IPS-NIHi7 (cell line): Measurements from ENCODE around the gene GABBR2.
A peak's percentile ranks its signal among the peaks of the same experiment; 100 is the strongest.

Experiments used
- DNase-seq: peaks from one replicate; pipeline ENCODE4 v3.0.0; 2012; ENCODE audit warnings: mixed read lengths; ENCODE audit errors: extremely low spot score

The GABBR2 gene

GRCh38 chr9:98370976-98371315 is 337.8 kb downstream of the GABBR2 start:
- DNase-seq, result no peak

DNA sequence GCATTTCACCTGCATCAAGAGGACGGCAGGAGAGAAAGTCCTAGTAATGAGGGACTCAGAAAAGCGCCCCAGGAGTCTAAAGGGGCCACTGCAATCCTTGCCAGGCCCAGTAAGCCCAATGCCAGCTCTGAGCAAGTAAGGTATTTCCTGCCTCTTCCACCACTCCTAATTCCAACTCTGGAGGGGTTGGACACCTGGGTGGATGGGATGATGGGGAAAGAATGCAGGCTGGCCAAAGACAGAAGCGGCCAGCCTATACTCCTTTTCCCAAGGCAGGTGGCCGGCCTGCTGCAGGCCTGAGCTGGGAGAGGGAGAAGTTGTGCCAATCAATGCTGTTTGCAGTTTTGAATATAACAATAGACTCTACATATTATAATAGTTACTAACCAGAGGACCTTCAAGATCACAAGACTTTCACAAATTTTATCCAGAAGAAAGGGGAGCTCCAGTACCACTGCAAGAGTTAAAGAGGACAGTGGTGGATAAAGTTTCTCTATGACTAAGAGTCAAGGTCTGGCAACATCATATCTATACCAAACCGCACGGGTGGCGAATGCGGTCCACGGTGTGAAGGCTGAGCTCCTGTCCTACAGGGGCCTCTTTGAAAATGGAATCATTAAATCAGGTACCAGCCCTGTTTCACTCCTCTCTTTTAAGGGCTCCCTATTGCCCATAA is 338.3 kb downstream of the GABBR2 start:
- DNase-seq, result no peak

DNA sequence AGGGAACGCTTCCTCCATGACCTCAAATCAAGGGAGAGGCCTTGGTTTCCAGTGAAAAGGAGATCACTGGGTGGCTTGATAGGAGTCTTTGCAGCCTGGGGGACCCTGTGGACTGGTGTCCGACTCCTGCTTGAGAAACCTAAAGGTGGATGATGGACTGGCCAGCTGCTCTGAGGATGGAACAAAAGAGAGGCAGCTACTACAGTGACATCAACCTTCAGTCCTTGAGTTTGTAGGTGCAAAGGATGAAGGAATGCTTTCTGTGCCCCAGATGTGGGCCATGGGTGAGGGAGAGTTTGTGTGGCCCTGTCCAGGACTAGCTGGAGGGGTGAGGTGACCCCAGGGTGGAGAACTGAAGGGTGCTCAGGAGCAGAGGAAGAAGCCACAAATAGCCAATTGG is 338.8 kb downstream of the GABBR2 start:
- no peak for DNase-seq

GRCh38 chr9:98369471-98369870 is 339.3 kb downstream of the GABBR2 start:
- no peak for DNase-seq

DNA sequence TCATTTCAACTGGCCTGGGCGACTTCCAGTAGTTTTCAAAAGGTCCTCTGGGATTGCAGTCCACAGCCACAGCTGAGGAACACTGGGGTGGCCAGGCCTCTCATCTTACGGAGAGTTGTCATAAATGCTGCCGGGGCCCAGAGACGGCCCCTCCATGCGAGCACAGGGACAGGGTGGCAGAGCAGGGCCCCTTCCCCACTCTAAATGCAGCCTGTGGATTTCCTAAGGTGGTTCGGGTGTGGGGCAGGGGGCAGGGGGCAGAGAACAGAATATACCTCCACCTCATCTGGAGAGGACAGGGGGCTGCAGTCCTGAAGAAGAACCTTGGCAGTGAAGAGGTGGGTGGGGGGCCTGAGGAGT is 339.7 kb downstream of the GABBR2 start:
- no peak for DNase-seq

DNA sequence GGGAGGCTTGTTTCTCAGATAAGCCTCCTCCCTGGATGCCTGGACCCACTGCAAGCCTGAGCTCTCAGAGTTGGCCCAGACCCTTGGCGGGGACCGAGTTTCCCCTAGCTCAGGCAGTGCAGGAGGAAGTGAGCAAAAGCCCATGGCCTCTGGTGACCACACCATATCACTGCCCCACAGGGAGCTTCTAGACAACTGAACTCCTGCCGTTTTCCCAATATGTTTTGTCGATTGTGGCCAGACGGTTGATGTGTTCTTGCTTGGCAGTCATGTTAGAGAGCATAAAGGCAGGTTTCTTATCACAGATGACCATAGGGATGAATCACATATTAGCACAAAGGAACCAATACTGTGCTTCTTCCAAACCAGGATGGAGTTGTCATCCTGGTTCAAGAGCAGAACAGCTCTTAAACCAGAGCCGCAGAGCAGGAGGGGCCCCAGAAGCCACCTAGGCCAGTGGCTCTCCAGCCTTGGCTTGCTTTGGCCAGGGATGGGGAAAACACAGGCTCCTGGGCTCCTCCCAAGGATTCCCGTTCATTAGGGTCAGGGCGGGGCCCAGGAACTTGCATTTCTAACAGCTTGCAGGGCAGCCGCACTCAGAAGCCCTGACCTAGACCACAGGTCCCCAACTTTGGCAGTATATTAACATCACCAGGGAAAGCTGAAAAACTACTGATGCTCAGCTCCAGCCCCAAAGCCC is 340.2 kb downstream of the GABBR2 start:
- DNase-seq, result no peak

DNA sequence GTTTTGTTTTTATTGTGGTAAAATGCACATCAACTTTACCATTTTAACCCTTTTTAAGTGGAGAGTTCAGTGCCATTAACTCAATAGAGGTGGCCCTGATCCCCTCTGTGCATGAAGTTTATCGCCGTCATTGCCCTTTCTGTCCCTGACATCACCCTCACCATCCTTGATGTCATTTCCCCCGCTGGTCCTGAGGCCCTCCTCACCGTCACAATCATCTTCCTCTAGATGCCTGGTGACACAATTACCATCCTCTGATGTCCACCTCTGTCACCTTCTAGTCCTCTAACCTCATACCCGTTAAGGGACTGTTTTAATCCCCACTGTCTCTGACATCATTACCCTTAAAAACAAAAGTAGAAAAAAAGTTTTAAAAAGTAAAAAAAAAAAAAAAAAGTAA is 340.8 kb downstream of the GABBR2 start:
- no peak for DNase-seq

DNA sequence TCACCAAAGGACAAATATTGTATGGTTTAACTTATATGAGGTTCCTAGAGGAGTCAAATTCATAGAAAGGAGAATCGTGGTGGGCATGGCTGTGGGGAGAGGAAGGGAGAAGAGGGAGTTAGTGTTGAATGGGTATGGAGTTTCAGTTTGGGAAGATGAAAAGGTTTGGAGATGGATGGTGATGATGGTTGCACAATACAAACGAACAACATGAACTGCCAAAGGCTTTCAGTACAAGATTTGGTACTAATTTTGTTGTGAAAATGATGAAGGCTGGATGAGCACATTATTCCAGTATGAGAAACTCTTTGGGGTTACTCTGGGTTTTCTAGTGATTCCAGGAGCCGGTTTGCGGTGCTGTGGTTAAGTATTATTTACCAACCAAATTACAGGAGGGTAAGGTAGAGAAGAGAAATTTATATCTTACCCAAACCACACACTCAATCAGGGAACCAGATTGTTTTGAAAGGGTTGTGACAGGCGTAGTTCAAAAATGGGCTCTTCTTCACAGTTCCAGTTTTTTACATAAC is 341.3 kb downstream of the GABBR2 start:
- no peak for DNase-seq

- DNase-seq, result no peak
These were observed 343.0 kb downstream of the GABBR2 start for GRCh38 chr9:98365781-98366180.

DNA sequence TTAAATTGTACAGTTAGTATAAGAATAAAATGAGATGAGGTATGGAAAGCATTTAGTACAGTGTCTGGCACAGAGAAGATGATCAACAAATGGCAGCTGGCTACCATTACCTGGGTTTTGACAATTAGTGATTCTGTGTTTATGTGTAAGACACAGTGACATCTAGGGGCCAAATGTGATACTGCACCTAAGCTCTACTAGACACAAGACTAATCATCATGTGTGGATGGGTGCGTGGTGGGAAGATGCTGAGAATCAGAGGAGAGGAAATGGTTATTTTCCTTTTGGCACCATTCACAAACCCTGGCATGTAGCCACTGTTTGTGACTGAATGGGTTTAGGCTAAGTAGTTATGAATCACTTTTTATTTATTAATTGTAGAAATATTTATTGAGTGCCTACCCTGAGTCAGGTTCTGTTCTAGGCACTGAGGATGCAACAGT is 343.5 kb downstream of the GABBR2 start:
- no peak for DNase-seq

DNA sequence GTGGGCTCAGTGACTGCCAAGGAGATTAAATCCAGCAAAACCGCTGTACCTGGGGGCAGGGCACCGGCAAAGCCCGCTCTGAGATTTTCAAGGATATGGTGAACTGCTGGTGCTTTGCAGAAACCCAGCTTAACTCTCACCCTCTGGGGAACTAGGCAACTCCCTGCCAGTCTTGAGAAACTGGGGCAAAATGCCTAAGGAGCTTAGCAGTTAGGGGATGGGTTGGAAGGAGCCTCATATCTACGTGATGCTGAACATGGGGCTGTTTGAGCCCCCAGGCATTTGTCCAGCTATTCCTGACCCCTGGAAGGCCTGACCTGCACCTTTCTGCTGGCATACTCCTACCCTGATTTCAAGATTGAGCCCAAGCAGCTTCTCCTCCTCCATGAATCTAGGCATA is 344.6 kb downstream of the GABBR2 start:
- DNase-seq, result no peak

GRCh38 chr9:98363644-98364043 is 345.1 kb downstream of the GABBR2 start:
- no peak for DNase-seq

DNA sequence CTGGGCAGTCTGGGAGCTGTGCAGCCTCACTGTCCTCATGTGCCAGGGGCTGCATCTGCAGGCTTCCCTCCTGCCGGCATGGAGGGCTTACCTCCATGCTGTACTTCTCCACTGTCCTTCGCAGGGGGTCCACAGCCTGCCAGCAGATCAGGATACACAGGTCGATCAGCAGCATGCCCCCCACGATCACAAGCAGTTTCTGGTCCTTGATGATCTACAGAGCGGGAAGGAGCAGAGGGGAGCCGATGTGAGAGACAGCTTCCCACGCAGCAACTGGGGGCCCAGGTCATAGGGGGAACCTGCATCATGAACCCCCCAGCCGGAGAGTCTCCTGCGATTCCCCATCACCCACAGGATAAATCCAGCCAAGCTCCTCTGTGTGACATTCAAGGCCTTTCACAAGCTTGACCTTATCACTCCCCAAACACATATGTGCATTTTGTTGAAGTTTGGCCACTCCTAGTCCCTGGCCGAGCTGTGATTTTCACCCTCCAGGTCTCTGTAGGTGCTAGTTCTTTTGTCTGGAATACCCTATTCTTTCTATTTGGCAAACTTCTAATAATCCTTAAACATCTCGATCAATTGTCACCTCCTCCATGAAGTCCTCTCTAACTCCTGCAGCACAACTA is 346.0 kb downstream of the GABBR2 start:
- DNase-seq, result no peak

DNA sequence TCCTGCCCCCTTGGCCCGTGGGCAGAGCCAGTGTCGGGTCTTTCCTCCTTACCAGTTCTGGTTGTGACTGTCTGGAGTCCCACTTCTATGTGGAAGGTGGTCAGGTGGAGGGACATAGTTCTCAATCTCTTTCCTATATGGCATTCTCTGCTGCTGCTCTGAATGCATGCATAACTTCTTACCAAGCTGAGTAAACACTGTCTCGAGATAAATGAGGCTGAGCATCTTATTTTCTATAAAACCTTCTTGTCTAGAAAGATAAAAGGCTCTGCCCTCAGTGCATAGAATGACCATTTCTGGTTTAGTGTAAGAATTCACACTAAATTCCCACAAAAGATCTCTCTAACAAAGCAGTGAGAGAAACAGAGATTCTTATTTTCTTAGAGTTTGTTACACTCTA is 347.1 kb downstream of the GABBR2 start:
- no peak for DNase-seq

- no peak for DNase-seq
These were observed 348.5 kb downstream of the GABBR2 start for GRCh38 chr9:98360176-98360708.

DNA sequence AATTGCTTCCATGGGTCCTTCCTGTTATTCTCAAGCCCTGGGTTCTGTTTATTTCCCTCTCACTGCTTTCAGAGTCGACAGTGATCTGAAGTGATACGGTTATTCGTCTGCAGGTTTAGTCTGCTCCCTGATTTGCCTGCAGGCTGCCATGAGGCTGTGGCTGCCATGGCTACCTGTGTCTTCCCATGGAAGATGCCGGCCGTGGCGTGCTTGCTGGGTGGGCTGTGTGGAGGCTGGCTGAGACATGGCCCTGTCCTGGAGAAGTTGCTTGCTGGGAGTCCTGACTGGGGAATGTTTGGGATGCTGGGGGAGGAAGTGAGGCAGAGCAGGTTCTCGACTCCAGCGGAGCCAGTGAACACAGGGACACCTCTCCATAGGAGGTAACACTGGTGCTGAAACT is 349.2 kb downstream of the GABBR2 start:
- DNase-seq, result no peak

DNA sequence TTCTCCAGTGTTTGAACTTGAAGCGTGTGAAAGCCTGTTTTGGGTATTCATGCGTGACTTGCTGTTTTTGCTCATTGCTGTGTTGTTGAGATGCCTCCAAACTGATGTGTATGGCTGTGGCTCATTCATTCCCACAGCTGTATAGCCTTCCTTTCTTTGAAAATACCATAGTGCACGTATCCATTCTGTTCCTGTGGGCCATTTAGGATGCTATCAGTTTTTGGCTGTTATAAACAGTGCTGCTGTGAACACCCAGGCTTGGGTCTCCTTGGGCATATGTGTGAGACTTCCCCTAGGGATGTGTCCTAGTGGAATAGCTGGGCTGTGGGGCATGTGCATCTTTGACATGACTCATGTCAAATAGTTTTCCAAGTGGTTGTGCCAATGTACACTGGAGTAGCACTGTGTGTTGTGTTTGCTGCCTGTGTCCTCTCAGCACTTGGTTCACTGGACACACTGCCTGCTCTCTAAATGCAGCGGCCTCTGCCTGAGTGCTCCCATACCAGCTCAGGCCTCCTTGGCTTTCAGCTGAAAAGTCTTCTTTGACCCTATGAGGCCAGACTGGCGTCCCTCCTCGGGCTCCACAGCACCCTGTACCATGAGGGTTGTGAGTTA is 350.7 kb downstream of the GABBR2 start:
- DNase-seq, result no peak

GRCh38 chr9:98356953-98357690 is 351.6 kb downstream of the GABBR2 start:
- no peak for DNase-seq

GRCh38 chr9:98356326-98356725 is 352.4 kb downstream of the GABBR2 start:
- no peak for DNase-seq

GRCh38 chr9:98351370-98351769 is 357.4 kb downstream of the GABBR2 start:
- DNase-seq, result no peak

DNA sequence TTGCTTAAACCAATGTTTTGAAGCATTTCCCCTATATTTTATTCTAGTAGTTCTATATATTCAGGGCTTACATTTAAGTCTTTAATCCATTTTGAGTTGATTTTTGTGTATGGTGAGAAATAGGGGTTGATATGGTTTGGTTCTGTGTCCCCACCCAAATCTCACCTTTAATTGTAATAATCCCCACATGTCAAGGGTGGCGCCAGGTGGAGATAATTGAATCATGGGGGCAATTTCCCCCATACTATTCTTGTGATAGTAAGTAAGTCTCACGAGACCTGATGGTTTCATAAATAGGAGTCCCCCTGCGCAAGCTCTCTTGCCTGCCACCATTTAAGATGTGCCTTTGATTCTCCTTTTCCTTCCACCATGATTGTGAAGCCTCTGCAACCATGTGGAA is 361.1 kb downstream of the GABBR2 start:
- DNase-seq, result no peak

GRCh38 chr9:98345011-98345410 is 363.7 kb downstream of the GABBR2 start:
- DNase-seq, result peak; percentile 5
